ENCODE results near the gene PCNT. TPM values are rescaled to one million over a fixed set of nuclear protein-coding genes. Genes with fewer than 3 reads are reported as not detected.

Gene PCNT
- total and polyA plus RNA-seq, 9 of the 15 experiments (the other 6 are each of a cell fraction or from before 2014, with no cell fraction given) = 9.1 to 53.5 (median 31.3) TPM

DNA sequence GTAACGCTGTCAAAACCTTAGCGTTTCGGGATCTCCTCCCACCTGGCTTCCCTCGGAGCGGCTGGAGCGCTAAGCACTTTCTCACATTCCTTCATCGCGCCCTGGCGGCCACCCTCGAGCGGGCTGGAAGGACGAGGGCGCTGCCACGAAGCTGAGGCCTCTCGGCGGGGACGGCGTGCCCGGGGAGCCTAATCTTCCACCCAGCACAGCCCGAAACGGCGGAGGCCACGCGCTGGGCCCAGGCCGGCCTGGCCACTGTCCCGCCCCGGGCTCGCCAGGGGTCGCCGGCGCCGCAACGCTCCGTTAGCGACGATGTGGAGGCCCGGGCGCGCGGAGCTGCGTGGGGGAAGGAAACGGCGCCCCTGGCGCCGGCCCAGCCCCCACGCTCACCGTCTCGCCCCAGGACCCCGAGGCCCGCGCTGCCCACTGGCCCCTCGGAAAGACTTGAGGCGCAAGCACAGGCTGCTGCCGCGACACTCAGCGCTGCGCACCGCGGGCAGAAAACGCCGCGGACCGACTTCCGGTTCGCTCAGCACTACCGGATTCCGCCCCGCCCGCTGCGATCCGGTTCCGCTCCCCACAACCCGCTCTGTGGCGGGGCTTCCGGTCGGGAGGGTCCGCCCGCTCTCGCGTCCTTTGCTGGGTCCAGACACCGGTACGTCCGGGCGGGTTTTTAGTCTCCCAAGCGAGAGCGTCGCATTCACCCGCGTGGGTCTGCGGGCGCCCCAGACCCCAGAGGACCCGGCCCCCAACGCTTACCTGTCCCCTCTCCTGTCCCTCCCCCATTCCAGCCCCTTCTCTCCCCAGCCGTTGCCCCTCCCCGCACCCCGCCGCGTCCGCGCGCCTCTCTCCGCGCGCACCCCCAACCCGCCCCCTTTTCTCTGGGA, 38.0 kb upstream of the PCNT start, which contains the start of gene YBEY (continued):
- peak; percentile 53; the same call in 1 of the 2 replicates for TF ChIP-seq E2F5 (CRISPR knock-in tag; IDR thresholded peaks at IDR 0.05)
- TF ChIP-seq MLLT1 (IDR thresholded peaks at IDR 0.05) = no peak
- TF ChIP-seq MLX (CRISPR knock-in tag; conservative IDR thresholded peaks at IDR 0.05) = no peak
- TF ChIP-seq CBFA2T2 (conservative IDR thresholded peaks at IDR 0.05) = no peak
- peak; percentile 49 for TF ChIP-seq MXD1 (CRISPR knock-in tag; IDR thresholded peaks at IDR 0.05; ENCODE audit: borderline replicate concordance, poor library complexity, severe bottlenecking)
- TF ChIP-seq ZNF224 (CRISPR knock-in tag; IDR thresholded peaks at IDR 0.05) = 0 out of 2 replicates have a peak, but pooled peaks have one; percentile 76
- peak; percentile 58; the same call in 1 of the 2 replicates for TF ChIP-seq ZNF212 (CRISPR knock-in tag; IDR thresholded peaks at IDR 0.05)
- TF ChIP-seq BCLAF1 (IDR thresholded peaks at IDR 0.05; ENCODE audit: borderline replicate concordance in 1 of 2, control insufficient read depth in 1 of 2, low read depth in 2 of 2, low read length in 1 of 2) = peak in 1 of 2 experiments; percentile 91; a peak in 1 of 4 replicates
- TF ChIP-seq YBX1 (IDR thresholded peaks at IDR 0.05) = no peak
- TF ChIP-seq ZNF197 (CRISPR knock-in tag; IDR thresholded peaks at IDR 0.05; ENCODE audit: low read depth) = 0 out of 2 replicates have a peak, but pooled peaks have one; percentile 29
- TF ChIP-seq CCAR2 (IDR thresholded peaks at IDR 0.05; ENCODE audit: low read depth, low read length) = no peak
- TF ChIP-seq ZNF507 (tag; conservative IDR thresholded peaks at IDR 0.05) = no peak
- 0 out of 2 replicates have a peak, but pooled peaks have one; percentile 19 for TF ChIP-seq NR1H2 (CRISPR knock-in tag; IDR thresholded peaks at IDR 0.05)
- no peak for TF ChIP-seq XRCC4 (IDR thresholded peaks at IDR 0.05; ENCODE audit: extremely low read depth, insufficient read depth, insufficient read length)
- no peak for TF ChIP-seq SNRNP70 (optimal IDR thresholded peaks at IDR 0.05; ENCODE audit: low read depth, low read length)
- TF ChIP-seq EZH2 (IDR thresholded peaks at IDR 0.05; ENCODE audit: borderline replicate concordance, low read depth, low read length) = no peak
- TF ChIP-seq RBM15 (IDR thresholded peaks at IDR 0.05; ENCODE audit: insufficient read depth, low read length) = no peak; the same call in 1 of the 2 replicates
